ENCODE data around the gene CRISP1.

CRISP1 gene

DNA sequence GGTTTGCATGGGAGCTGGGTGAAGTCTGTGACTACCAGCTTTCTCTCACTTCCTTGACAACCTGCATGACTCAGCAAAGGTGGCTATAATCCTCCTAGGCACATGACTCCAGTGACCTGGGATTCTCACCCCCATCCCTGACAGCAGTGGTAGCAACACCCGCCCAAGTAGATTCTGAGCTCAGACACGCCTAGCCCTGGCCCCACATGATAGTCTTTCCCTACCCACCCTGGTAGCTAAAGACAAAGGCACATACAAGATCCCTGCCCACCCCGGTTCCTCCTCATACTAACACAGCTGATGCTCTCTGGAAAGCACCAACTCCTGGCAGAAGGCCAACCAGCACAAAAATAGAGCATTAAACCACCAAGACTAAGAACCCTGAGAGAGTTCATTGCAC lies 25.9 kb upstream of the CRISP1 start:
- TF ChIP-seq, protein P1, sequence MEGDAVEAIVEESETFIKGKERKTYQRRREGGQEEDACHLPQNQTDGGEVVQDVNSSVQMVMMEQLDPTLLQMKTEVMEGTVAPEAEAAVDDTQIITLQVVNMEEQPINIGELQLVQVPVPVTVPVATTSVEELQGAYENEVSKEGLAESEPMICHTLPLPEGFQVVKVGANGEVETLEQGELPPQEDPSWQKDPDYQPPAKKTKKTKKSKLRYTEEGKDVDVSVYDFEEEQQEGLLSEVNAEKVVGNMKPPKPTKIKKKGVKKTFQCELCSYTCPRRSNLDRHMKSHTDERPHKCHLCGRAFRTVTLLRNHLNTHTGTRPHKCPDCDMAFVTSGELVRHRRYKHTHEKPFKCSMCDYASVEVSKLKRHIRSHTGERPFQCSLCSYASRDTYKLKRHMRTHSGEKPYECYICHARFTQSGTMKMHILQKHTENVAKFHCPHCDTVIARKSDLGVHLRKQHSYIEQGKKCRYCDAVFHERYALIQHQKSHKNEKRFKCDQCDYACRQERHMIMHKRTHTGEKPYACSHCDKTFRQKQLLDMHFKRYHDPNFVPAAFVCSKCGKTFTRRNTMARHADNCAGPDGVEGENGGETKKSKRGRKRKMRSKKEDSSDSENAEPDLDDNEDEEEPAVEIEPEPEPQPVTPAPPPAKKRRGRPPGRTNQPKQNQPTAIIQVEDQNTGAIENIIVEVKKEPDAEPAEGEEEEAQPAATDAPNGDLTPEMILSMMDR (IDR thresholded peaks at IDR 0.05; ENCODE audit: unreplicated experiment in 3 of 3) = no peak
- no peaks in the 10 kb centered on the region for H3K27me3 Mint-ChIP-seq (ENCODE audit: low read depth)

DNA sequence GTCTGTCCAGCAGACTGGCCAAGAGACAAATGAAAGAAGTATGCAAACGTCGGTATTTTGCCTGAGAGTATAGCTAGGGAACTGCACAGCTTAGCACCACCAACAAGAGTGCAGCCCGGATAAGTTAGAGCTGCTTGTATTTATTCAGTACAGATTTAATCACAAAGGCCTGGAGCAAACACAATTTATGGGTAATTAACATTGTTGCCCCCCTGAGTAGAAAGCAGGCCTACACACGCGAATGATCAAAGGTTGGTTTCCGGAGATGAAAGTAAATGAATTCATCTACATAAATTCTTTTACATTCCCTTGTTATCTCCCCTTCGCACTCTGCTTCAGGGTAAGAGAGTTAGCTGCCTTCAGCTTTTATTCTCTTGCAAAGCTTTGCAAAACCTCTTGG lies 24.7 kb upstream of the CRISP1 start:
- Mint-ChIP-seq H3K4me1 (peaks cover 6% of the 10 kb centered on the region), H3K9me3 (peaks cover 12% of the 10 kb centered on the region), H3K4me3 (no peak overlapping the region), H3K27ac (peak overlapping the region in 1 of 3 experiments; percentile 72), H3K36me3 (ENCODE audit: low read depth) (peaks cover 4% of the 10 kb centered on the region), H3K27me3 (ENCODE audit: low read depth) (no peaks in the 10 kb centered on the region)
- TF ChIP-seq, protein P1 (IDR thresholded peaks at IDR 0.05; ENCODE audit: unreplicated experiment in 3 of 3) = no peak

More for the DNA sequence above, 25.9 kb upstream of the CRISP1 start:
- Mint-ChIP-seq H3K36me3 (ENCODE audit: low read depth) (peaks cover 4% of the 10 kb centered on the region), H3K4me1 (peaks cover 6% of the 10 kb centered on the region), H3K9me3 (peaks cover 24% of the 10 kb centered on the region), H3K4me3 (no peak overlapping the region), H3K27ac (no peak overlapping the region)

DNA sequence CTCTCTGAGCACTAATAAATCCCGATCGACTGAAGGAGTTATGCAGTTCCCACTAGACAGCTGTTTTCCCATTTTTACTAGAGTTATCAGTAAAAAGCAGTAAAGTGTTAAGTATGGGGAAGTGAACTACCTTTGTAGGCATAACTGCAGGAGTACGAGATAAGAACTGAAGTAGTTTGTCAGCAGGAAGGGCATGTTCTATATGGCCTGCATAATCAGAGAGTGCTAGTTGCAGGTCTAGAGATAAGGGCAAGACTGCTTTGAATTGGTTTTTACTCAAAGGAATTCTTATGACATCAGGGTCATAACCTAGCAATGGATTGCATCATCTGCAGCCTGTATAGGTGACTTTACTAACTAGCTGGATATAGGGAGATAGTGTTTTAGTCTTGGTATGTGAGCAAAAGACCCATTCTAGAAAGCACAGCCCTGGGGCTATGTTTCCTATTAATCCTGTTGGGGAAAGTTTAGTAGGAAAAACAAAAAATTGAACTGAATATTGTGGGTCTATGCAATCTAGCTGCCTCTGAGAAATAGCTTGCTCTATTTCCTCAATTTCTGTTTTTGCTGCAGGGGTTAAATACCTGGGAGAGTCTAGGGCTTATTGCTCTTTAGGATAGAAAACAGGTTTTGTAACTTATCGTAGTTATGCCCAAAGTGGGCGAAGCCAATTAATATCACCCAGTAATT lies 22.6 kb upstream of the CRISP1 start:
- H3K27me3 Mint-ChIP-seq (ENCODE audit: low read depth) = no peaks in the 10 kb centered on the region
- H3K4me3 Mint-ChIP-seq = no peak overlapping the region
- TF ChIP-seq, protein P1 (IDR thresholded peaks at IDR 0.05; ENCODE audit: unreplicated experiment in 3 of 3) = no peak
- H3K9me3 Mint-ChIP-seq = peaks cover 9% of the 10 kb centered on the region
- no peaks in the 10 kb centered on the region for H3K36me3 Mint-ChIP-seq (ENCODE audit: low read depth)
- H3K4me1 Mint-ChIP-seq = peaks cover 6% of the 10 kb centered on the region
- H3K27ac Mint-ChIP-seq = no peak overlapping the region

DNA sequence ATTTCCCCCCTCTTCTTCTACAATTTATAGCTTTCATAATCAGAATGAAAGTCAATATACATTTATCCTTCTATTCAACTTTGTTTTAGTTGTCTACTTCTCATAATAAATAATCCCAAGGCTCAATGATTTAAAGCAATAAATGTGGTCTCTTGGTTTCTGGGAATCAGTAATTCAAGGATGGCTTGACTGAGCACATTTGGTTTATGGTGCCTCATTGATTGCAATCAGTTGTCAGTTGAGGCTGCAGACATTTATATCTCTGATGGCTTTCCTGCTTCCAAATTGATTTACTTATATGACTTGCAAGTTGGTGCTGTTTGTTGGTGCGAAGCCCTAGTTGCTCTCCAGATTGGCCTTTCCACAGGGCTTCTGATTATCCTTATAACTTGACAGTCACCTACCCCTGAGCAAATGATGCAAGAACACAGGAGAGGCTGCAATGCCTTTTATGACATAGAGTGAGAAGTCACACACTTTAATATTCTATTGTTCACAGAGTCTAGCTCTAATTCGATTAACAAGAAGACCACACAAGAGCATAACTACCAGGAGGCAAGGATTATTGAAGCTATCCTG lies 2.7 kb upstream of the CRISP1 start:
- H3K4me1 Mint-ChIP-seq = no peaks in the 10 kb centered on the region

DNA sequence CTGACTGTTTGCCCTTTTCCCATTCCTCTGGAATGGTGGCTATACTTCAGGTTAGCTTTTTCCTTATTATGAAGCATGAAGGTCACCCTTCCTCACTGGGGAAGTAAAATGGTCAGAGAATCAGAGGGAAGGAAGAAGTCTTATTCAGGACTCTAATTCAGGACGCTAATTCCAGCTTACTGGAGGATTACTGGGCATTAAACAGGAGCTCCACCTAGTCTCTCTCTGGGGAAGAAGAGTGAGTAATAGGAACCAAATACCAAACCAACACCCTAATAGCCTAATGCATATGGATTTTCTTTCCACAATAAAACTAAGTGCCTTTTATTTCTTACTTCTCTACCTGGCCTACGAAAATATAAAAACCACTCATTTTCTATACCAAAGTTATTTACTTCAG lies 10.1 kb downstream of the CRISP1 start:
- TF ChIP-seq, protein P1 (IDR thresholded peaks at IDR 0.05; ENCODE audit: unreplicated experiment in 3 of 3) = no peak
- Mint-ChIP-seq H3K27ac (no peak overlapping the region), H3K4me1 (no peaks in the 10 kb centered on the region), H3K36me3 (ENCODE audit: low read depth) (no peaks in the 10 kb centered on the region), H3K9me3 (no peaks in the 10 kb centered on the region), H3K27me3 (ENCODE audit: low read depth) (no peaks in the 10 kb centered on the region), H3K4me3 (no peak overlapping the region)

More for the DNA sequence above, 2.7 kb upstream of the CRISP1 start:
- no peak overlapping the region for H3K4me3 Mint-ChIP-seq
- TF ChIP-seq, protein P1 (IDR thresholded peaks at IDR 0.05; ENCODE audit: unreplicated experiment in 3 of 3) = no peak
- no peak overlapping the region for H3K27ac Mint-ChIP-seq
- H3K27me3 Mint-ChIP-seq (ENCODE audit: low read depth) = no peaks in the 10 kb centered on the region
- H3K36me3 Mint-ChIP-seq (ENCODE audit: low read depth) = no peaks in the 10 kb centered on the region
- H3K9me3 Mint-ChIP-seq = peaks cover 7% of the 10 kb centered on the region

DNA sequence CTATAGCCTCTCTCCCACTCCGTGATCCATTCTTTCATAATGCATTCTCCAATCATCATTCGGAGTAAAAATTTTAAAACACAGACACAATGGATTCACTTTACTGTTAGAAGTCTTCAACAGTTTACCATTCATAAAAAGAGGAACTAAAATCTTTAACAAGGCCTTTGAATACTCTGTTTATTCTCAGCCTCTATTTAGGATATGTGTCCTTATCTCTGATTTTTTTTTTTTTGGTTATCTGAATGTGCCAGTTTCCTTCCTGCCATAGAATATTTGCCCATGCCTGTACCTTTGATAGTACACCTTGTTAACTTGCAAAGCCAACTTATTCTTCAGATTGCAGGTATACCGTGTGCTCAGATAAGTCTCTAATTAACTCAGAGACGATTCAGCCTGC lies 11.1 kb downstream of the CRISP1 start:
- Mint-ChIP-seq H3K4me3 (no peak overlapping the region), H3K36me3 (ENCODE audit: low read depth) (no peaks in the 10 kb centered on the region), H3K4me1 (no peaks in the 10 kb centered on the region), H3K9me3 (no peaks in the 10 kb centered on the region), H3K27me3 (ENCODE audit: low read depth) (no peaks in the 10 kb centered on the region), H3K27ac (no peak overlapping the region)
- TF ChIP-seq, protein P1 (IDR thresholded peaks at IDR 0.05; ENCODE audit: unreplicated experiment in 3 of 3) = no peak

Data from nephron (organoid).